ENCODE results near the gene EEF1G.
A peak's percentile ranks its signal among the peaks of the same experiment; 100 is the strongest.
"Not testable (repeated sequence)": the region's sequence is repeated elsewhere in the genome, so short reads cannot be mapped to it uniquely, and the experiment has no call there.

The EEF1G gene

GRCh38 chr11:62577046-62577714 lies 3.5 kb upstream of the EEF1G start:
- DNase-seq (ENCODE audit: low spot score), result no peak

GRCh38 chr11:62575837-62576236 lies 2.1 kb upstream of the EEF1G start:
- DNase-seq (ENCODE audit: low spot score), result no peak

GRCh38 chr11:62575156-62575555 lies 1.5 kb upstream of the EEF1G start:
- DNase-seq (ENCODE audit: low spot score), result no peak

- DNase-seq (ENCODE audit: low spot score), result no peak
Measured at GRCh38 chr11:62574363-62575071, 826 bp upstream of the EEF1G start.

- DNase-seq (ENCODE audit: low spot score), result peak; percentile 14
Measured at GRCh38 chr11:62573006-62573591, 592 bp downstream of the EEF1G start.

GRCh38 chr11:62572431-62572830 lies 1.3 kb downstream of the EEF1G start:
- no peak for DNase-seq (ENCODE audit: low spot score)

- not testable (repeated sequence) for DNase-seq (ENCODE audit: low spot score)
Measured at GRCh38 chr11:62571493-62571892, 2.2 kb downstream of the EEF1G start.

GRCh38 chr11:62570903-62571302 lies 2.8 kb downstream of the EEF1G start:
- not testable (repeated sequence) for DNase-seq (ENCODE audit: low spot score)

GRCh38 chr11:62569611-62570010 lies 4.1 kb downstream of the EEF1G start:
- DNase-seq (ENCODE audit: low spot score), result no peak

GRCh38 chr11:62567018-62567633 lies 6.6 kb downstream of the EEF1G start:
- DNase-seq (ENCODE audit: low spot score), result no peak

GRCh38 chr11:62566247-62566646 lies 7.4 kb downstream of the EEF1G start:
- no peak for DNase-seq (ENCODE audit: low spot score)

GRCh38 chr11:62565100-62565802 lies 8.4 kb downstream of the EEF1G start:
- no peak for DNase-seq (ENCODE audit: low spot score)

GRCh38 chr11:62561677-62562230 lies 11.9 kb downstream of the EEF1G start:
- DNase-seq (ENCODE audit: low spot score), result not testable (repeated sequence)

GRCh38 chr11:62560566-62561103 lies 13.1 kb downstream of the EEF1G start:
- peak; percentile 90 for DNase-seq (ENCODE audit: low spot score)

GRCh38 chr11:62559626-62560025 lies 14.1 kb downstream of the EEF1G start:
- DNase-seq (ENCODE audit: low spot score), result not testable (repeated sequence)

- DNase-seq (ENCODE audit: low spot score), result no peak
Measured at GRCh38 chr11:62559204-62559603, 14.5 kb downstream of the EEF1G start.

GRCh38 chr11:62558669-62559068 lies 15.0 kb downstream of the EEF1G start:
- no peak for DNase-seq (ENCODE audit: low spot score)

- DNase-seq (ENCODE audit: low spot score), result peak; percentile 59
Measured at GRCh38 chr11:62556875-62557631, 16.6 kb downstream of the EEF1G start.

GRCh38 chr11:62556108-62556874 lies 17.4 kb downstream of the EEF1G start:
- peak; percentile 88 for DNase-seq (ENCODE audit: low spot score)

Measured in CD4-positive, alpha-beta T cell treated with Interleukin-15 for 4 hours (primary cell).